ENCODE results near the gene NACC2.
A peak's percentile ranks its signal among the peaks of the same experiment; 100 is the strongest.

Gene NACC2

GRCh38 chr9:136020206-136020605 lies 74.9 kb downstream of the NACC2 start:
- no peak for DNase-seq

DNA sequence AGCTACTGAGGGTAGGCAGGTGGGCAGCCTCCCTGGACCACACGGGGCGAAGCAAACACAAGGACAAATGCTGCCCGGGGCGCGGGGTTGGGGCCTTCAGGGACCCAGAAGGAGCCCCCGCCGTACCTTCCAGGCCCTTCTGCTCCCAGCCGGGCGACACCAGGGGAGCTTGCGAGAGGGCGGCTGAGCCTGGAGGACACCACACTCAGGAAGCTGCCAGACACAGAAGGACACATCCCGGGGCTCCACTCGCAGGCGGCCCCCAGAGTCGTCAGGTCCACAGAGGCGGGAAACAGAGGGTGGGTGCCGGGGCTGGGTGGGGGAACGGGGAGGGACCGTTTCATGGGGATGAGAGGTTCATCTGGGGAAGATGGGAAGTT lies 75.4 kb downstream of the NACC2 start:
- no peak for DNase-seq

DNA sequence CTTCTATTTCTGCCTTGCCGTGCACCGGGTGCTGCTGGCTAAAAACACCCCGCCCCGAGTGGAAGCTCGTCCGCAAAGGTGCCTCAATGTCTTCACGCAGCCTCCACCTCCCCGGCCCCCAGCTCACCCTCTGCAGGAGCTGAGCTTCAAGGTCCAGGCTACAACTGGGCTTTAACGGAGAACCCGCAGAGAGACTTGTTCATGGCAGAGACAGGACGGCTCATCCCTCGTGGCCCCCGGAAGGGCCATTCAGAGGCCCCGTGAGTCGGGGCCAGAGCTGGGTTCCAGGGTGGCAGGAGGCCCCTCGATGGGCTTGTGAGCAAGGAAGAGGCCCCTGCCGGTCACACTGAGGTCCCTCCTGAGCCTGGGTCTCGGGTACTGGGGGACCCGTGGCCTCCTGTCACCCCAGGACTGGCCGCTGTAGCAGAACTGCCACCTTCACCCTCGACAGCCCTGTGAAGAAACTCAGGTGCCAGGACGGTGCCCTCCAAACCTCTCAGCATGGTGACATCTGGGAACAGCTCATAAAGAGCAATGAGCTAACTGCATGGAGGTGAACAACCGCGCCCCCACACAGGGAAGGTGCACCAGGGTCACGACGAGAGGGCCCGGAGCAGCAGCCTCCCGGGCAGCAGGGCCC lies 75.9 kb downstream of the NACC2 start:
- DNase-seq, result no peak

DNA sequence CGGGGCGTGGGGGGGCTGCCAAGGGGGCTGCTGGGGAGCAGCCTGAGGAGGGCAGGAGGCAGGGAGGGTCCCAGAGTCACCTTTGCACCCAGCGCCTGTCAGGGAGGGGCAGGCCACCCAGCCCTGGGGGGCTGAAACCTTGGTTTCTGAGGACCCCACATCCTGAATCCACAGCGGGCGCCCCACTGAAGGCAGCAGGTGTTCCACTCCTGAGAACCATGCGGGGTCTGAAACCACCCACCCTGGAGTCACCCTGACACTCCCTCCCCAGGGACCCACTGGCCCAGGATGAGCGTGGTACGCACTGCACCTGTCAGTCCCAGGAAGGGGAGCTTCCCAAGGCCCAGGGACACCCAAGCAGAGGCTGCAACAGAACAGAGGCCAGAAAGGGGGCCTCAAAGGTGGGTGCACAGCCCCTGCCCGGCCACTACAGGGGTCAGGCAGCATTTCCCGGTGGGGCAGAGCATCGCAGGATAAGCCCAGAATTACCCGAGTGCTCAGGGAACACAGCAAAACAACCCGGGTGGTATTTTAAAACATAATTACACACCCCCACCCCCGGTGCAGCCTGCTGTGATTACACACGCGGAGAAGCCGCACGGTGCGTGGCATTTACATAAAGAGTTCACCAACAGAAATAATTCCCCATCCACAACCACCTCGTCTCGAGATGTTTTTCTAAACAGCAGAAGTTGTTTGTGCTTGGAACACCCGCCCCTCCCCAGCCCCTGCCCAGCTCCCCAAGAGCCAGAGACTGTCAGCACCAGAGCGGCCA lies 76.6 kb downstream of the NACC2 start:
- DNase-seq, result peak; percentile 25

DNA sequence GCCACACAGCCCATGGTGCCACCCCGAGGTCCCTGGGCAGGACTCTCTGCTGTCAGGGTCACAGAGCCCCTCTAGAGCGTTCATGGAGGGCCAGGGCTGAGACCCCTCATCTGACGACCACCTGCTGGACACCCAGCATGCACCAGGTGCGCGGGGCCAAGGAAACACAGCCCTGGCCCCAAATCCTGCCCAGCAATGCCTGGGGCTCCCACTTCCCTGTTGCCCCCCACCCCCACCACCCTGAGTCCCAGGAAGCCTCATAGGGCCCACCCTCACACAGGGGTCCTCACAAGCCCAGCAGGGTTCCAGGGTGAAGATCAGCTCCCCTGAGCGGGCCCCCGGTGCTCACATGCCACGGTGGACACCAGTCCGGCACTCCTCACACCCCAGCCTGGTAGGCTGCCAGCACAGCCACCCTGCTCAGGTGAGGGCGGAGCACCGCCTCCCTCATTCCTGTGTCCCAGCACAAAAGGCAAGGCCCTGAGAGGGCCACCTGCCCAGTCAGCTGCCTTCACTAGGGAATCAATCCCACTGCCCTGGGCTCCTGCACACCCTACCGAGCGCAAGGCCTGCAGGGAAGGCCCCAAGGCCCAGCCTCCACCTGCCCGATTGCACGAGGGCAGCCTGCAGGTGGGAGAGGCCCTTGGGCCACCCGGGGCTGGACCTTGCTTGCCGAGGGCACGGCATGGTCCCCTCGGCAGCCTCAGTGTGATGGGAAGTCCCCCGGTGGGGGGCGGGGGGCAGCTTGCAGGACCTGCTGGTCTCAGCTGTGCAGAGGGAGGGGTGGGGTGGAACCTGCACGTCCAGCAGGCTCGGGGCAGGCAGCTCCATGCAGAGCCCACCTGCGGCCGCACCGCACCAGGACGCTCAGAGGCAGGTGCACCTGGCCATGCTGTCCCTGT lies 77.5 kb downstream of the NACC2 start:
- DNase-seq, result peak; percentile 89

DNA sequence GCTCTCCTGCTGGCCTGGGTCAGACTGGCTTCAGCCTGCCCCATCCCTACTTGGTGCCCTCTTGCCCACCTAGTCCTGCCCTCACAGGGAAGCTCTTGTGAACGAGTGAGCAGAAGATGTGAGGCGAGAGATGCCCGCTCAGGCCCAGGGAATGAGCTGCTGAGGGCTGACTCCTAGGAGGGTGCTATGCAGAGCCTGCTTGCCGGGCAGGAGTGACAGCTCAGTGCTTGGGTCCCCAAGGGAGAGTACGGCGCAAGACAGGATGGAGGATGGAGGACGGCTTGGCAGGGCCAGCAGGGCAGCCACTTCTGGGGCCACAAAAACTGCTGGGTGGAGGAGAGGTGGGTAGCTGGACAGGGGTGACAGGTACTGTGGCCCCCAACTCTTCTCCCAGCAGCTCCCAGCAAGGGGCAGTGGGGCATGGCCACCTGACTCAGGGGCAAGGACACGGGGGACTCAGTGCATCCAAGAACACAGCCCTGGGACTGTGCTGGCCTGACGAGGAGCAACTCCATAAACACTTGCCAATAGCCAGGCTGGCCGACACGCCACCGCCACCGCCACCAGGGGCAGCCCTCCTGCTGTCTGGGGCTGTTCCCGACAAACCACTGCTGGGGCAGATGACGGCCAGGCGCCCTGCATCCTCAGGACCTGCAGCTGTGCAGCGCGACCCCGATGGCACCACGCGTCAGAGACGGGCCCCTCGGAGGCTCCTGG lies 78.4 kb downstream of the NACC2 start:
- no peak for DNase-seq

DNA sequence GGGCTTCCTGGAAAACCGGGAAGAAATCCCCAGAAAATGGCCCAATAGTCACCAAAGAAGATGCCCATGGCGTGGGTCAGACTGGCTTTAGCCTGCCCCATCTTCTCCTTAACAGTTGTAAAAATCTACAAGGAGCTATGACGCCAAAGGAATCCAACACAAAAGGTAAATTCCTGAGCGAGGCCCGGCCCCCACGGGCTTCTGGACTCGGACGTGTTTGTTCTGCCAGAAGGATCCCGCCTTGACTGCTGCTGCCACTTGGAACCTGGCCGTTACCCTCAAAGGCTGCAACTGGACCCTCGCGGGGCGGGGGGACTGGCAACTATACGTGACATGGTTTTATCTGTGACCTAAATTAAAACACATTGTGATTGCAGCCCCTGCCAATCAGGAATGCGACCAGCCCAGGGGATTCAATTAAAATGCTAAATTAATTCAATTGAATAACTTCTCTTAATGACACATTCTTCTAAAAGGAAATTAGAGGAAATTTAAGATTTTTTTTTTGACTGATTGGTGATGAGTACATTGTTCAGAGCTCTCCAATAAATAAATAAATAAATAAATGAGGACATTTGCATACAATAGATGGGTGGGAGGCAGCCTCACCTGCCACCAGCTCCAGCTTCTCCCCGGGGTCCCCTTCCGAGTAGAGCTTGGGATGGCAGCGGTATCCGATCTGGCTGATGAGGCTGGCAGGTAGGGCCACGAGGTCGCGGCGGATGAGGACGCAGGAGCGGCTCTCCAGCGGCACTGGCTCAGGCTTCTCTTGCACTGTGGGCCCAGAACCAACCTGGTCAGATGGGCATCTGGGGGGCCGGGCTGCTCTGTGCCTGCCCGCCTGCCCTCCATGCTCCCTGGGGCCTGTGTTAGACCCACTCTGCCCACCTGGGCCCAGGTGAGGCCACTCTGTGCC lies 79.2 kb downstream of the NACC2 start:
- DNase-seq, result no peak

DNA sequence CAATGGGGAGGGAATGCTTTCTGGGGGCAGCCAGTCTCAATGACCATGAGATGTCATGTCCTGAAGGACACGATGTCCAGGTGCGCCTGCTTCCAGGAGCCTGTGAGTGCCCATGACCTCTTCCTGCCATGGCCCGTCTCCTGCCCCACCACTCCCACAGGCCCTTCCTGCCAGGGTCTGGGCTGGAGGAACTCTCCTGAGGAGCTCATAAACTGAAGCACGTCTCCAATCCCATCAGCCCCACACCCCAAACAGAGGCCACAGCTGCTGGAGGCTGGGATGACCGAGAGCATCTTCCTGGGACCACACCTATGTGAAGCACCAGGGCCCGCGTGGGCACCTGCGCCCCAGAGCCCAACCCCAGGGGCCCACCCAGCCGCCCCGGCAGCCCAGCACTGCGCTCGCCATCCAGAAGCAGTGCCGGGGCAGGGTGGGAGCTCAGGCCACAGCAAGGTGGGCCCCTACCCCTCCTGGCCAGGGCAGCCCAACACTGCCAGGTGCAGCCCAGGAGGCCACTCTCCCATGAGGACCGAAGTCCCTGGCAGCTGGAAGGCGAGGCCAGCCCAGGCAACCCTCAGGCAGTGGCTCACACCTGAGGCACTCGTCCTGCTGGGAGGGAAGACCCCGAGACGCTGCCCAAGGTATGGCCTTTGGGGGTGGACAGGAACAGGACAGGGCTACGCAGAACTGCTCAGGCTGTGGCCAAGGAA lies 80.0 kb downstream of the NACC2 start:
- DNase-seq, result no peak

DNA sequence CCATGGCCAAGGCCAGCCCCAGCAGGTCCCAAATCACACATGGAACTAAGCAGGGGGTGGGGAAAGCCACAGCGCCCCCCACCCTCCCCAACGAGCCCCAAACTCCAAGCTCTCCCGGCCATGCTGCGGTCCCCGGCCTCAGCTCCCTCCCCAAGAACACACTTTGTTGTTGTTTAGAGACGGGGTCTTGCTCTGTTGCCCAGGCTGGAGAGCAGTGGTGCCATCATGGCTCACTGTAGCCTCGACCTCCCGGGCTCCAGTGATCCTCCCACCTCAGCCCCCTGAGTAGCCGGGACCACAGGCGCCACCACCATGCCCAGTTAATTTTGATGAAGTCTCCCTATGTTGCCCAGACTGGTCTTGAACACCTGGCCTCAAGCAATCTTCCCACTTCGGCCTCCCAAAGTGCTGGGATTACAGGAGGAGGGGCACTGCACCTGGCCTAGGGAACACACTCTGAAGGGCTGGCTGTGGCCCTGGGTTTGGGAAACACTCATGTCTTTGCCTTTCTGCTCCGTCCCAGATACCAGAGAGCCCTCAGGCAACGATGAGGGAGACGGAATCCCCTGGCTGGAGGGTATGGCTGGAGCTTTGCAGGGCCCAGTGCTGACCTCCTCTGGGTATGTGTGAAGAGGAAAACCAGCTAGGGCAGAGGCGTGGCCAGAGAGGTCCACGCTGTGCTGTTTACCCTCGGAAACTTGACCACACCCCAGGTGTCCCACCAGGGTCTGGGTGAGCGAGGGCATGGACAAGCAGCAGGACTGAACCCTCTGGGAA lies 80.8 kb downstream of the NACC2 start:
- DNase-seq, result no peak

GRCh38 chr9:136013524-136014034 lies 81.5 kb downstream of the NACC2 start:
- no peak for DNase-seq

GRCh38 chr9:136013116-136013515 lies 82.0 kb downstream of the NACC2 start:
- no peak for DNase-seq

GRCh38 chr9:136012651-136013050 lies 82.4 kb downstream of the NACC2 start:
- no peak for DNase-seq

DNA sequence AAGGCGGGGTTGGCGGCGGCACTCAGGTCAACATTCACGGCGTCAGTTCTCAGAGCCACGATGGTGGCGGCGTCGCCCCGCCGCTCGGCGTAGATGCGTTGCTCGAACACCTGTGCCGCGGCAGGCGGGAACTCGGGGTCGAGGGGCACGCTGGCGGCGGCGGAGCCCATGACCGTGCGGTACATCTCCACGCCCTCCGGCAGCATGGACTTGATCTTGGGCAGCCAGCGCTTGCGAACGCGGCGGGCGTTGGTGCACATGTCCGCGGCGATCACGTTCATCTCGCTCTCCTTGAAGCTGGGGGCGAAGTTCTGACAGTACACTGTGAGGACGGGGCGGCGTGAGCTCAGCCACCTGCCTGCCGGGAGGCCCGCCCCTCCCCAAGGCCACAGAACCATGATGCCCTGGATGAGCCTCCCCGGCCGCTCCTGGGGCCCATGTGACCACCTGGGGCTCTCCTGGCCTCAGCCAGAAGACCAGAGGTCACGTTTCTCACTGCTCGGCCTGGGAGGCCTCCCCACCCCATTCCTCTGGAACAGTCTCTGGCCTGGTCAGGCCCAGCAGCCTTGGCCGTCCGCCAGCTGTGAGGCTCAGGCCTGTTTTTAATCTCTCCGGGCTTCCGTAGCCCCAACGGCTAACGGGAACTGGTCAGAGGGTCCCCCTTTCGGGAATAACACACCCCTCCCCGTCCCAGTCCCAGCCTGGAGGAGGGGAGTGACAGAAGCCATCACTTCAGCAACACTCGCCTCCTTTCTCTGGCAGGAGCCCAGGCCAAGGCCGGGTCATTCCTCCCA lies 83.2 kb downstream of the NACC2 start:
- no peak for DNase-seq

DNA sequence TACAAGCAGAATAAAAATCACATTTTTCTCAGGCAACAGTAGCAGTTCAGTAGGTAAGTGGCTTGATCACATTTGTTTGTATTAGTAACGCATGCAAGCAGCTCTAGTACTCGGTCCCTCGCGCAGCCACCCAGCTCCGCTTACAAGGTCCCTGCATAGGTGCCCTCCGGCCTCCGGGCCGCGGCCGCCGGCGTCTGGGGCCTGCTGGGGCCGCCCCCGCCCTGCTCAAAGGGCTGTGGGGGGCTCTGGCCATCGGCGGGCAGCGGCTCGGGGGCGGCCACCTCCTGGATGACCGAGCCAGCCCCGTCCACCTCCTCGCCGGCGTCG lies 83.8 kb downstream of the NACC2 start:
- no peak for DNase-seq

- no peak for DNase-seq
These were observed 84.3 kb downstream of the NACC2 start for GRCh38 chr9:136010615-136011361.

DNA sequence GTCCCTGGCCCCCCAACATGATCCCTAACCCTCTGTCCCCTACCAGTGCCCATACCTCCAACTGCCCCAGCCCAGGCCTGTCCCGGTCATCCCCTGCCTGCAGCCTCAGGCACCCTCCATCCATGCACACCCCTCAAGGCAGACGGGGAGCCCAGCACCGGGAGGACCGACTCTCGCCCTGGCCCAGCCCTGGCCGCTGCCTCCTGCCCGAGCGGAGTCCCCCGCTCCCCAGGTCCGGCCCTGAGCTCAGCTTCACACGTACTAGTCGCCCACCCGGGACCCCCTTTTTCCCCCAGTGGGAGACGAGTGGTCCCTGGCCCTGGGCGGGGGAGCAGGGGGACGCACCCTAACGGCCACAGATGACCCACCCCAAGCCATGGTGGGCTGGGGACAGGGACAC lies 84.9 kb downstream of the NACC2 start:
- DNase-seq, result no peak

- DNase-seq, result no peak
These were observed 85.6 kb downstream of the NACC2 start for GRCh38 chr9:136009516-136009915.

DNA sequence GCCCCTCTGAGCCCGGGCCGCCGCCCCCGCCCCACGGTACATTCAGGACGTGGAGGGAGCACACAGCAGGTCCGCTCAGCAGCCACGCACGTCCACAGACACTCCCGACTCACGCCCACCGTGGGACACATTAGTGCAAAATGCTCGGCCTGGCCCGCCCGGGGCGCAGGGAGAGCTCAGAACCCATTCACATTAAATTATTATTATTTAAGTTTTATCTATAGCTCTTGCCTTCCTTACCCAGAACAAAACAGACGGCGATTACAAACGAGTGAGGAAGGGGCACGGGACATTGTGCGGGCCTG lies 86.4 kb downstream of the NACC2 start:
- DNase-seq, result no peak
